ACHN (cell line): ENCODE results near the gene PHLPP1.
A peak's percentile ranks its signal among the peaks of the same experiment; 100 is the strongest.

Experiments
- DNase-seq: peaks from one replicate; pipeline ENCODE4 v3.0.0-alpha.2; 2015
- in situ Hi-C: cut with HindIII; loops from 2 replicates; pipeline ENCODE4 v1.10.0; 2017; ENCODE audit warnings: low sequenced_read_pairs, low pct_ligation_motif_present, low pct_unique_long_range_greater_than_20kb

The PHLPP1 gene

DNA sequence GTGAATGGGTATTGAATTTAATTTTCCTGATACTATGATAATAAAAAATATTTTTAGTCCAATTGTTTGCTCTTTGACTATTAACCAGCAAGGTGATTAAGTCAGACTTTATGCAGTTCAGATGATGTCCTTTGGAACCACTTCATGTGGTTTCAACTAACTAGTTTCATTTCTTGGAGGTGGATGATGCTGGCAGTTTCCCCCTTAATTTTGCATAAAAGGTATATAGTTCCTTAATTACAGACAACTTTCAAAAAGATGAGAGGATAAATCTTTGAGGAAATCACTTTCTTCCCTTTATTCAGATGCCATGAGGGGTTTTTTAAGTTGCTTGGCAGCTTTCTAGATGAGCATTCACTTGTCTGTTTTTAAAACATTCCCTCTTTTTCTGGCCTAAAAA, 223.1 kb downstream of the PHLPP1 start:
- DNase-seq, result no peak
- in situ Hi-C loops, result no loop called here

DNA sequence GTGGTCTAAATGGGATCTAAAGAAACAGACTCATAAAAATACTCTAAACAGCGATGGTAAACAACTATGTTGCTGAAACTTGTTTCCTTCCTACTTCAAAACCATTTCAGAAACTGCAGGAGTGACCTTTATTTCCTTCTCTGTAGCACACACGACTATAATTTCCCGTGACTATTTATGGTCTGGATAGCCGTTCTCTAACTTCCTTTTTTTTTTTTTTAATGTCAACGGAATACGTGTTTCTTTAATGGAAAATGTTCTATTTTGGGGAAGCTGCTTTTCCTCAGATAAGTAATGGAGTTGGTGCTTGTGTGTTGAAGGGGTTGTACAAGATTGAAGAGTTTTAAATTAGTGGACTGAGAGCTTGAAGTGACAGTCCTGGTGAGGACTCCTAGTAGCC, 224.1 kb downstream of the PHLPP1 start:
- no peak for DNase-seq
- in situ Hi-C loops, result no loop called here

DNA sequence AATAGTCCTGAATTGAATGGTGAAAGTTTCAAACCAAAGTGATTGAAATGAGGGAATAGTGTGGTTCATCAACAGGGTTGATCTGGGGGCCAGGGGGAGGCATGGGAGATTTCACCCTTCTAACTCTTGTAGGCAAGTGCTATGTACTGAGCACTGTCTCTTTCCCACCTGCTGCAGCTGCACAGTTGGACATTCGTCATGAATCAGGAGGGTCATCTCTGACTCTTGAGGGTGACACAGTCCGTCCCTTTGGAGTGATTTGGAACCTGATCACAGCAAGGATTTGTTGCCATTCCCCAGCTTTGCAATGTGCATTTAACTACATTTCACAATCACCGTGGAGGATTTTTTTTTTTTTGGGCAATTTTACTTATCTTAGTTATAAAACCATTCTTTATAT, 224.6 kb downstream of the PHLPP1 start:
- DNase-seq, result no peak
- in situ Hi-C loops, result no loop called here

DNA sequence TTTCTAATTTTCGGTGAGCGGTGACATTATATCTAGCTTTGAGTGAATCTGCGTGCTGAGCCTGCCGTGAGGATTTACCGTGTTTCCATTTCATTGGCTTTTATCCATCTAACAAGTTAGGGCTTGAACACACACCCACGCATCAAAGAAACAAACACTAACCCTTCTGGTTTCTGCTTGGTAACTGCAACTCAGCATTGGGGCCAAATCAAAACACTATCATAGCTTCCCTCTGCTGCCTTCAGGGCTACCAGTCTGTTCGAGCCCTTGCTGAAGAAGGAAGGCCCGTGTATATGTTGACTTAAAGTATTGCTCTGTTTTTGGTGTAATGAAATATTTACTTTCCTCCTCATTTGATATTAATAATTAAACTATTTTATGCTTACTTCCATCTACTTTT, 227.2 kb downstream of the PHLPP1 start:
- in situ Hi-C loops, result no loop called here
- DNase-seq, result no peak

DNA sequence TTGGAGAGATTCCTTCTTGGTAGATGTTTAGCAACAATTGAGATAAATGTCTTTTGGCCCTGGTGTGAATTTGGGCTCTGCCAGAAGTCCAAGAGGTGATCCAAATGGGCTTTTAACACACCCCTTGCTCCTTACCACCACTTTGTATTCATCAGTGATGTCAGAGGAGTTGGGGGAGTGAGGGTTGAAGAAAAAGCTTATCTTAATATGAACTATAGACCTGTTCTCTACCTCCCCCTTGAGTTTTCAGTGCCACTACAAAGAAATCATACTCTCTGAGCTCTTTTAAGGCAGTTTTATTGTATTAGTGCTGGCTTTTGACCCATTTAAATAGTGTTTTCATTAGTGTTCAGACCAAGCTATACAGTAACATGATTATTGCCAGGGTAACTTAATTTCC, 229.1 kb downstream of the PHLPP1 start:
- peak; percentile 22 for DNase-seq
- in situ Hi-C loops, result no loop called here

DNA sequence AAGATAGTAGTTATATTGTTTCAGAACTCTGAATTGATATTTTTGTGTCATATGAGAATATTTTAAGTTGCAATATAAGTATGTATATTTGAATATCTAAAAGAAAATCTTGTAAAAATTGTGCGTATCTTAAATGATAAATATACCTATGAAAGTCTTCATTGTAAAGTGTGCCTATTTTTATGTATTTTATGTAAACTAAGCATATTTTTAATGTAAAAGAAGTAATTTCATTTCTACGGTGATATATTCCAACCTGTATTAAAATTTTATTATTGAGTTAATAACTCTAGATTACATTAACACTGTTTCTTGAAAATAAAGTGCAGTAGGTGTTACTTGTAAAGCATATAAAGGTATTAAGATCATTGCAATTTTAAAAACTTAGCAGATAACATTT, 233.4 kb downstream of the PHLPP1 start:
- in situ Hi-C loops, result no loop called here
- no peak for DNase-seq

DNA sequence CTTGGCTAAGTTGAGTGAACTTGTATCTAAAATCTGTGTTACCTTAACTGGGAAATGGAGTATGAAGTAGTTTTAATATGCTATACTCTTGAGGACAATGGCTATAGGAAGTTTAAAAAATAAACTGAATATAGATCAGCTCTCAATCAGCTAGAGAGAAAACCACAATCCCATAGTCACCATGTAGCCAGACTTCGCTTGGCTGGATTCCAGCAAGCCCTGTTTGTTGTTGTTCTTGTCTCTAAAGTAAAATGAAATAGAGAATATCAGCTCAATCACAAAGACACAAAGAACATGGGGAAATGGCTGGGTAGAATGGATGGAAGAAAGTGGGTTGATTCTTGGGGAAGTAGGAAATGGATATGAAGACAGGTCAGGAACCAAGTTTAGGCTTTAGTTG, 234.9 kb downstream of the PHLPP1 start:
- in situ Hi-C loops, result no loop called here
- no peak for DNase-seq

DNA sequence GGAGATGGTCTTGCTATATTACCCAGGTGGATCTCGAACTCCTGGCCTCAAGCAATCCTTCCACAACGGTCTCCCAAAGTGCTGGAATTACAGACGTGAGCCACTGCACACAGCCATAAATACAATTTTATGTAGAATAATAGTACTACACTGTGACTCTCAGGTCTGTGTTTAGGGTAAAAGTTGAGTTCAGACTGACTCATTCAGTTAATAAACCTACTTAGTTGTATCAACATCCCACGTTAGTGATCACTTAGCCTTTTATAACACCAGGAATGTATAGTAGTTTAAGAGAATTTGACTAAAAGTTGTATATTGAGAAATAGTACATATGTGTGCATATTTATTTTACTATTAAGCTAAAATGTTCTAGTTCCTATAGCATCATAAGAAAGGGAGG, 237.5 kb downstream of the PHLPP1 start:
- no peak for DNase-seq
- in situ Hi-C loops, result no loop called here

DNA sequence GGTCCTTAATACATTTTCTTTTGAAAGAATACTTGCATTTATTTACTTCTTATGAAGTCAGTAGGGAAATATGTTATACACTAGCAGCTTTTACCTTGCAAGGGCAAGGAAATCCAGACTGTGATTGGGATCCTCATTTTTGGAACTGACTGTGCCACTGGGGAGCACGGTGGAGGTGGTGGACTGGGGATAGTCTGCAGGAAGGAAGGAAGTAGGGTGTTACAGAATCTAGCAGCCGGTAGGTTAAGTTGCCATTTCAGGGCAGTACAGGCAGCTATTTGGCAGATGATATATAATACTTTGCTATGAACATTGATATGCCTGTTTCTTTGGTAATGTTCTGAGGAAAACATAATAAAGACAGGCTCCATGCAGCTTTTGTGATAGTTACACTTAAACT, 238.3 kb downstream of the PHLPP1 start:
- in situ Hi-C loops, result no loop called here
- no peak for DNase-seq

DNA sequence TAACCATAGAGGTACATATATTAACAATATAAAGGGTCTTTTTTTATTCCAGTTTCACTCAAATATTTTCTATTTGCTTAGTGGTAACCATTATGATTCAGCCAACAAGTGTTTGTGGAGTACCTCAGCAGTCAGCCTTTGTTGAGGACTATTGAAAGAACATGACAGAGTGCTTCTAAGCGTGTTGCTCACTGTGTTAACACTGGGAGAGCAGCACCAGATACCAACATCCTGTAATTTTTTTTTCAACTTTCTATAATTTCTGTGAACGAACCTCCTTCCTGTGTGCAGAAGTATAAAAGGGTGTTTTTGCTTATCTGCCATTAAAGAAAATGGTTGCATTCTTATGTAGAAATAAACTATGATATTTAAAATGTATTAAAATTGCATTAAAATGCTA, 239.0 kb downstream of the PHLPP1 start:
- in situ Hi-C loops, result no loop called here

DNA sequence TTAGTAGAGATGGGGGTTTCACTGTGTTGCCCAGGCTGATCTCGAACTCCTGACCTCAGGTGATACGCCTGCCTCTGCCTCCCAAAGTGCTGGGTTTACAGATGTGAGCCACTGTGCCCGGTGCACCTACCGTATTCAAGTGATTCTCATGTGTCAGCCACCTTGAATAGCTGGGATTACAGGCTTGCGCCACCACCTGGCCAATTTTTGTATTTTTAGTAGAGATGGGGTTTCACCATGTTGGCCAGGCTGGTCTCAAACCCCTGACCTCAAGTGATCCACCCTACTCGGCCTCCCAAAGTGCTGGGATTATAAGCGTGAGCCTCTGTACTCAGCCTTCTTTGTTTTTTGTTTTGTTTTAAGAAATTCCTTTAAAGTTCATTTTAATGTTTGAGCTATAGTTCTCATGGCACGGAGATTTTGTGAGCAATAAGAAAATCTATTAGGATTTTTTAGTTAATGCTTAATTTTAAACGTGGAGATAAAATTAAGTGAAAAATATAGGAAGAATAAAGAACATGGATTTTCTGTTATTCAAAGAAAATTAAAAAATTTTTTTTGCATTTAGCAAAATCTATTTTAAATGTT, 242.6 kb downstream of the PHLPP1 start:
- in situ Hi-C loops, result no loop called here

More for the DNA sequence above, 239.0 kb downstream of the PHLPP1 start:
- no peak for DNase-seq

DNA sequence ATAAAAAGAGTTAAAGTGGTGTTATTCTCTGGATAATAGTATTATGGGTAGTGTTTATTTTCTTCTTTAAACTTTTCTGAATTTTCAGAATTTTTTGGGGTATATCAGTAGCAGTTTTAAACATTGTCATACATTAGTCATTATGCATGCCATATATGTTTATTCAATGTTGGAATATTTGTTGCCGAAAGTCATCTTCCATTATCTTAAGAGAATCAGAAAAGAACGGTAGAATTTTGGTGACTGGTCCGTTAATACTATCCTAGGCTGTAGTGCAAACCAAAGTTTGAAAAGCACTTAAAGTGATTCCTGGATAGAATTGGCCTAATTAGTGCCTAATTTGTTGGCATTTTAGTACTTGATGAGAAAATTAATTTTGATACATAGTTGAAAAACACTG, 244.1 kb downstream of the PHLPP1 start:
- in situ Hi-C loops, result no loop called here
- DNase-seq, result no peak

More for the DNA sequence above, 242.6 kb downstream of the PHLPP1 start:
- DNase-seq, result peak; percentile 54

DNA sequence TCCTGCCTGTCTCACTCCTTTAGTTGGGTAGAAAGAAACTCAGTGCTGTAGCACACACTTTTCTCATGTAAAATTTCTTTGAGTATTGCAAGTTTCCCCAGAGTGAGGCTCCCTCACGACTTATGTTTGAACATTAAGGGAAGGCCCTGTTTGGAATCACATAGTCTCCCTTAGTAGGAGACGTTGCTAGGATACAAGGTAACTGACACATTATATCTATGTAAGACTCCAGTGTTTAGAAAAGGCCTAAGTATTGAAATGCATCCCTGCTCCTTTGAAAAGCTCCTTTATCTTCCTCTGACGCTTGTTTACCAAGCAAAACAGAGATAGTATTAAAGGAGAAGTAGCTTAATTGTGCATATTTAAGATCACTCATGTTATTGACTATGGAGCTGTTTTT, 248.2 kb downstream of the PHLPP1 start:
- in situ Hi-C loops, result no loop called here
- DNase-seq, result no peak

DNA sequence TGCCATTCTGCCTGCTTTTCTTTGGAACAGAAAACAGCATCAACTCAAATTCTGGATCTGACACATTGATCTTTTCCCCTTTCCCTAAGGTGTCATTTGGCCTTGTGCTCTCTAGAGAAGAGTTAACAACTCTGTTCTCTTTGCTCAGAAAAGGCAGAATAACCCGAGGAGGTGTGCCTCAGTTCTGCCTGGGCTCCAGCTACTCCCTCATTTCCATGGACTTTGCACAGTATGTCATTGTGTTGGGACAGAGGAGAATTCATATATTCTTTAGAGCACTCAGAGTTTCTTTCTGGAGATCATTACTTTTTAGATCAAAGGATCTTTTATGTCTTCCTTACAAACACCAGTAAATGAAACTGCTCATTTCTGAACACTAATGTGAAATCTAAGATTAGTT, 249.1 kb downstream of the PHLPP1 start:
- in situ Hi-C loops, result no loop called here
- DNase-seq, result no peak

DNA sequence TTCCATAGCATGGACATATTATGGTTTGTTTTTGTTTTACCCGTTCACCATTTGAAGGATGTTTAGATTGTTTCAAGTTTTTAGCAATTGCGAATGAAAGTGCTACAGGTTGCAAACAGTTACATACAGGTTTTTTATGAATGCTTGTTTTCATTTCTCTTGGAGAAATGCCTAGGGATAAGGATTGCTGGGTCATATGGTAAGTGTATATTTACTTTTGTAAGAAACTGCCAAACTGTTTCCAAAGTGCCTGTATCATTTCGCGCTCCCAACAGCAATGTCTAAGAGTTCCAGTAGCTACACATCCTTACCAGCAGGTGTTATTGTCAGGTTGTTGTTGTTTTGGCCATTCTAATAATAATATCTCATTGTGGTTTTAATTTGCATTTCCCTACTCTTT, 251.7 kb downstream of the PHLPP1 start:
- no peak for DNase-seq
- in situ Hi-C loops, result no loop called here

DNA sequence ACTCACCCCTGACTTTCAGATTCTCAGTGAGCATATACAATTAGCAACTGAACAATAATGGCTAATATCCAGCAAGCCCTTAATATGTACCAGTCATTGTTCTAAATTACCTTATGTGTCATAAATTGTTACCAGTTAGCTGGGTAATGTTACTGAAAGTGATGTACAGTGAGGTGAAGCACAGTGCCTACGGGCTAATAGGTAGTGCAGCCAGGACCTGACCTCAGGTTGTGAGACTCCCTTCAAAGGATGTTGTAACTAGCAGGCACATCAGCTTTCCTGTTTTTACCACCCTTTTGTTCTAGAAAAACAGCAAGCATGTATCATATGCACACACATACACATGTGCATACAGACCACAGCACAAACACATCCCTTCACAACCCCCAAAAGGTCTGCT, 258.3 kb downstream of the PHLPP1 start:
- in situ Hi-C loops, result no loop called here
- no peak for DNase-seq

DNA sequence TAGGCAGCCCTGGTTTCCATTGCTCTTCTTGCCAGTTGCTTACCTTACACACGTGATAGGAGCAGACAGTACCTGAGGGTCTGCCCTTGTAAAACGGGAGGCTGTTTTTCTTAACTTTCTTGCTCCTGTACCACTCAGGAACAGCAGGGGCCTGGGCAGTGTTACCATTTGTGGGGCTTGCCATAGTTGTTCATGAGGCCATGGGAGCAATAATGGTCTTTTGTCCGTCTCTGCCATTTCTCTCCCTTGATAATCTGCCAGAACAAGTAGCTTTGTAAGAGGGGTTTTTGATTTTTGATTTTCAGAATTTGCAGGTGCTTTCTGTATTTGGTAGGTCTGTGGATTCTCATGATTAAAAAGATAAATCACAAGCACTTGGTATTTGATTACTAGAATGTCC, 259.0 kb downstream of the PHLPP1 start:
- in situ Hi-C loops, result no loop called here
- DNase-seq, result no peak

DNA sequence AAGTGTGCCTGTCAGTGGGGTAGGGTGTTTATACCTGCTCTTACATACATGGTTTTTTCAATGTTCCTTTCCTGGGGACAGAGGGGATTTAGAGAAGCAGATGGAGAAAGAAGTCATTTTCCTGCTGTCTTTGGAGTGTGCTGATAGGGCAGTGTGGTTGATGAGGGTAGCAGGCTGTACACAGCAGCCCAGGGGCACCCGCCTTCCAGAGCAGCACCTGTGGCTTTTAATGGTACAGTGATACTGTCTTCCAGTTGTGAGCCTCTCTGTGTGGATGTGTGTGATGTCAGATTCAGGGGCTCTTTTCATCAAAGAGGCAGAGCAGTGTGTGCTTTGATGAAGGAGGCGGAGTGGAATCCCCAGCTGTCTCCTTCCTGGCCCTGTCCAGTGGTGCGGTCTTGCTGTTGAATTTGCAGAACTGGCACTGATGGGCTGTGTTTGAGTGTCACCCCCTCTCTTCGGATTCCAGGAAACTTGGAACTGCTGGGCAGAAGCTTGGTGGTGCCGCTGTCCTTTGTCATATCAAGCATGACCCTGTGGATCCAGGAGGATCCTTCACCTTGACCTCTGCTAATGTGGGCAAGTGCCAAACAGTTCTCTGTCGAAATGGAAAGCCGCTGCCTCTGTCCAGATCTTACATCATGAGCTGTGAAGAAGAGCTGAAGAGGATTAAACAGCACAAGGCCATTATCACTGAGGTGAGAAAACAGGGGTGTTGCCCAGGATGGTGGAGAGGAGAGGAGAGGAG, 259.8 kb downstream of the PHLPP1 start:
- in situ Hi-C loops, result no loop called here
- DNase-seq, result no peak

DNA sequence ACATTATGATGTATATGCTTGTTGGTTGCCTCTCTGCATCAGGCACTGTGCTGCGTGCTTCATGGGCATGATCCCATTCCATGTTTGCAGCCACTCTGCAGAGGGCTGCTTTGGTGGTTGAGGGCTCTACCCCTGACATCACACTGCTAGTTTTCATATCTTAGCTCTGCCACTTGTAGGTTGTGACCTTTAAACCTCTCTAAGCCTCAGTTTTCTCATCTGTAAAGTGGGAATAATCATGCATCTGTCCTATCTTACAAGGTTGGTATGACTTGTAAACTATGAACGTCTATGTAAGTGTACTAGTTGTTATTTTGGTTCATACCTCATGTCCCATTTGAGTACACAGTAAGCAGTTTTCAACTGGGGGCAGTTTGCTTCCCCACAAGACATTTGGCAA, 260.4 kb downstream of the PHLPP1 start:
- in situ Hi-C loops, result no loop called here
- no peak for DNase-seq

DNA sequence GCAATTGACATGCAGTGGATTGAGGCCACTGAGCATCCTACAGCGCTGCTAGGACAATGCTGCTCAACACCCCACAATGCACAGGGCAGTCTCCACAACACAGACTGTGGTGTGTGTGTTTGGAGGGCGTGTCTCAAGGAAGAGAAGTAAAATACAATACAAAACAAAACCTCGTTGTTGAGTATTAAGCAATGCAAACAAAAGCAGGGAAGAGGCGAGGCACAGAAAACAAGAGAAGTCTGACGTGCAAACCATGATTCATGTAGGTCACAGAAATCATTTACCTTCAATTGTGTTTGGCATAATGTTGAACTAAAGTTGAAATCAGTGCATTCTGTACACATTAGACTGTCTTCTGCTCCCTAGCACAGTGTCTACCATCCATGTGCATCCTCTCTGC, 260.9 kb downstream of the PHLPP1 start:
- no peak for DNase-seq
- in situ Hi-C loops, result no loop called here
